Measurements from ENCODE around the gene CENPO. TPM values are rescaled to one million over a fixed set of nuclear protein-coding genes. Genes with fewer than 3 reads are reported as not detected.

Gene CENPO
- total and polyA plus RNA-seq, 2 donors (not counting 1 experiment from before 2014, with no cell fraction given) = 9.1 to 12.7 TPM

DNA sequence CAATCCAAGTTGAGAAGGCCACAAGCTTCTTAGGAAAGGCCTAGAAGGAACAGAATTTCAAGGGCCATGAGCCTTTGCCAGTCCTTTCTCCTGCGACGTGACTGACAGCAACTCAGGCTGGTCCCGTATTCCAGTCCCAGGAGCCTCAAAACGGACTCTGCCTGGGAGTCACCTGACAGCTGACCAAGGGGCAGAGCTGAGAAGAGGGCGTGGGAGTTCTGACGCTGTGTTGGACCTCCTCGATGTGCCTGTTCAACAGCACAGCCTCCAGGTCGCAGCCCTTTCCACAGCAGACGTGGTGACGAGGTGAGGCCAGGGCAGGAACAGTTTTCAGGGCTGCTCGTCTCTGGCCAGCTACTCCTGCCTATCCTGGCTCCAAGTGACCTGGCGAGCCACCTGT is 37.6 kb downstream of the CENPO start:
- H3K9ac ChIP-seq (ENCODE audit: insufficient read depth, low read length) = no peak overlapping the region
- peaks cover 2% of the 10 kb centered on the region for H3K36me3 ChIP-seq (ENCODE audit: control insufficient read depth, insufficient read depth, low read length)
- H3K4me2 ChIP-seq (ENCODE audit: extremely low read depth, insufficient read depth, low read length) = no peak overlapping the region
- H3K27me3 ChIP-seq (ENCODE audit: control insufficient read depth, insufficient read depth, low read length) = no peaks in the 10 kb centered on the region
- H3K4me3 ChIP-seq (replicated peaks in 1 of 4; ENCODE audit: control extremely low read depth in 1 of 4, insufficient read depth in 1 of 4, low read depth in 3 of 4, low read length in 4 of 4) = no peak overlapping the region
- H3K27ac ChIP-seq (ENCODE audit: insufficient read depth, low read length) = no peak overlapping the region
- H2AFZ ChIP-seq (ENCODE audit: low read length) = no peak overlapping the region
- TF ChIP-seq, protein P1, sequence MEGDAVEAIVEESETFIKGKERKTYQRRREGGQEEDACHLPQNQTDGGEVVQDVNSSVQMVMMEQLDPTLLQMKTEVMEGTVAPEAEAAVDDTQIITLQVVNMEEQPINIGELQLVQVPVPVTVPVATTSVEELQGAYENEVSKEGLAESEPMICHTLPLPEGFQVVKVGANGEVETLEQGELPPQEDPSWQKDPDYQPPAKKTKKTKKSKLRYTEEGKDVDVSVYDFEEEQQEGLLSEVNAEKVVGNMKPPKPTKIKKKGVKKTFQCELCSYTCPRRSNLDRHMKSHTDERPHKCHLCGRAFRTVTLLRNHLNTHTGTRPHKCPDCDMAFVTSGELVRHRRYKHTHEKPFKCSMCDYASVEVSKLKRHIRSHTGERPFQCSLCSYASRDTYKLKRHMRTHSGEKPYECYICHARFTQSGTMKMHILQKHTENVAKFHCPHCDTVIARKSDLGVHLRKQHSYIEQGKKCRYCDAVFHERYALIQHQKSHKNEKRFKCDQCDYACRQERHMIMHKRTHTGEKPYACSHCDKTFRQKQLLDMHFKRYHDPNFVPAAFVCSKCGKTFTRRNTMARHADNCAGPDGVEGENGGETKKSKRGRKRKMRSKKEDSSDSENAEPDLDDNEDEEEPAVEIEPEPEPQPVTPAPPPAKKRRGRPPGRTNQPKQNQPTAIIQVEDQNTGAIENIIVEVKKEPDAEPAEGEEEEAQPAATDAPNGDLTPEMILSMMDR (conservative IDR thresholded peaks at IDR 0.05 in 1 of 2, IDR thresholded peaks at IDR 0.05 in 1 of 2; ENCODE audit: low read depth in 1 of 2, low read length in 2 of 2) = no peak
- TF ChIP-seq EZH2 (IDR thresholded peaks at IDR 0.05; ENCODE audit: low read length, missing control alignments) = no peak
- no peak for DNase-seq (ENCODE audit: low read depth in 2 of 2)
- no peaks in the 10 kb centered on the region for H3K9me3 ChIP-seq (ENCODE audit: control insufficient read depth, insufficient read depth, low read depth, low read length)
- H3K79me2 ChIP-seq (ENCODE audit: control insufficient read depth, insufficient read depth, low read length) = no peaks in the 10 kb centered on the region
- no peaks in the 10 kb centered on the region for H3K4me1 ChIP-seq (ENCODE audit: control insufficient read depth, extremely low read depth, insufficient read depth, low read length)
- no peaks in the 10 kb centered on the region for H4K20me1 ChIP-seq (ENCODE audit: control insufficient read depth, extremely low read depth, insufficient read depth, low read length)

DNA sequence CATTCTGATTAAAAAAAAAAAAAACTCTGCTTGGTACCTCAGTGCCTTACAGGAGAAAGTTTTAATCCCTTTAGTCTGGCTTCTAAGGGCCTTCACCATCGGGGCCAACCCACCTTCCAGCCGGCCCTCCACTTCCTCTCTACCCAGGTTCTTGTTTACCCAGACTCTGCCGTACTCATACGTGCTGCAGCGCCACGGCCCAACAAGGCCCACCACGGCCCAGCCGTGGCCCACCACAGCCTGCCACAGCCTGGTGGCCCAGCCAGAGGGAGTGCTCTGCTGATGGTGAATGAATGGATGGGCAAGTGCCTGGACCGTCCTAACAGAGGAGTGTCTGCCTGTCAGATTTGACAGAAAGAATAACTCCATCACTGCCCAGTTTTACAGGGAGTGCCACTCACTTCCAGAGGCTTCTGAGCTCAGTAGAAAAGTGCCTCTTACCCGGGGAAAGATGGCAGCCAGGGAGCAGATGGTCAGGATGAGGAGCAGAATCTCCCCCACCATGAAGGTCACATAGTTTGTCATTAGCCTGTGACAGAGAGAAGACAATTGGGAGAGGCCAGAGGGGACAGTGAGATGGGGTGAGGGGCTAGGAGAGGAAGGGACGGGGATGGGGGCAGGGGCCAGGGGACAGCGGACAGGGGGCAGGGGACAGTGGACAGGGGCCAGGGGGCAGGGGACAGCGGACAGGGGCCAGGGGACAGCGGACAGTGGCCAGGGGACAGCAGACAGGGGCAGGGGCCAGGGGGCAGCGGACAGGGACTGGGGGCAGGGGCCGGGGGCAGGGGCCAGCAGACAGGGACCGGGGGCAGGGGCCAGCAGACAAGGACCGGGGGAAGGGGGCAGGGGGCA is 38.2 kb downstream of the CENPO start:
- Histone ChIP-seq H3K9ac (ENCODE audit: insufficient read depth, low read length) (no peak overlapping the region), H3K4me2 (ENCODE audit: extremely low read depth, insufficient read depth, low read length) (no peak overlapping the region), H3K9me3 (ENCODE audit: control insufficient read depth, insufficient read depth, low read depth, low read length) (no peaks in the 10 kb centered on the region), H3K27me3 (ENCODE audit: control insufficient read depth, insufficient read depth, low read length) (no peaks in the 10 kb centered on the region), H3K27ac (ENCODE audit: insufficient read depth, low read length) (no peak overlapping the region), H4K20me1 (ENCODE audit: control insufficient read depth, extremely low read depth, insufficient read depth, low read length) (no peaks in the 10 kb centered on the region), H3K79me2 (ENCODE audit: control insufficient read depth, insufficient read depth, low read length) (no peaks in the 10 kb centered on the region), H3K4me1 (ENCODE audit: control insufficient read depth, extremely low read depth, insufficient read depth, low read length) (no peaks in the 10 kb centered on the region), H2AFZ (ENCODE audit: low read length) (no peak overlapping the region), H3K36me3 (ENCODE audit: control insufficient read depth, insufficient read depth, low read length) (peaks cover 2% of the 10 kb centered on the region), H3K4me3 (replicated peaks in 1 of 4; ENCODE audit: control extremely low read depth in 1 of 4, insufficient read depth in 1 of 4, low read depth in 3 of 4, low read length in 4 of 4) (no peak overlapping the region)
- TF ChIP-seq, protein P1 (conservative IDR thresholded peaks at IDR 0.05 in 1 of 2, IDR thresholded peaks at IDR 0.05 in 1 of 2; ENCODE audit: low read depth in 1 of 2, low read length in 2 of 2) = no peak
- TF ChIP-seq EZH2 (IDR thresholded peaks at IDR 0.05; ENCODE audit: low read length, missing control alignments) = no peak
- DNase-seq (ENCODE audit: low read depth in 2 of 2) = no peak

DNA sequence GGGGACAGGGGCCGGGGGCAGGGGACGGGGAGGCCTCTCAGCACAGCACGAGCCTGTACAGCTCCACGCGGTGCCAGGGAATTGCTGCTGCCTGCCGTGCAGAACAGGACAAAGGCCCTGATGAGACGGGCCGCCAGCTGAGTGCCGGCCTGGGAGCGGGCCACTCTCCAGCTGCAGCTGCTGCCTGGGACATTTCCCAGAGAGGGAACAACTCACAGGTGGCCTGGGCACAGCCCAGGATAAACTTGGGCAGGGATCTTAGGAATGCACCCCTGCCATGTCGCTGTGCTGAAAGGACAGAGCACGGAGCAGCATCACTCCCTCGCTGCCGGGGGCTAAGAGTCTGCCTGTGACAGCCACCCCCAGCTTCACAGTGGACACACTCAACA is 38.8 kb downstream of the CENPO start:
- Histone ChIP-seq H4K20me1 (ENCODE audit: control insufficient read depth, extremely low read depth, insufficient read depth, low read length) (no peaks in the 10 kb centered on the region), H3K9ac (ENCODE audit: insufficient read depth, low read length) (no peak overlapping the region), H3K27ac (ENCODE audit: insufficient read depth, low read length) (no peak overlapping the region), H2AFZ (ENCODE audit: low read length) (no peak overlapping the region), H3K4me3 (replicated peaks in 1 of 4; ENCODE audit: control extremely low read depth in 1 of 4, insufficient read depth in 1 of 4, low read depth in 3 of 4, low read length in 4 of 4) (no peak overlapping the region), H3K27me3 (ENCODE audit: control insufficient read depth, insufficient read depth, low read length) (no peaks in the 10 kb centered on the region), H3K4me1 (ENCODE audit: control insufficient read depth, extremely low read depth, insufficient read depth, low read length) (no peaks in the 10 kb centered on the region), H3K4me2 (ENCODE audit: extremely low read depth, insufficient read depth, low read length) (no peak overlapping the region), H3K36me3 (ENCODE audit: control insufficient read depth, insufficient read depth, low read length) (peaks cover 3% of the 10 kb centered on the region), H3K79me2 (ENCODE audit: control insufficient read depth, insufficient read depth, low read length) (no peaks in the 10 kb centered on the region), H3K9me3 (ENCODE audit: control insufficient read depth, insufficient read depth, low read depth, low read length) (no peaks in the 10 kb centered on the region)
- DNase-seq (ENCODE audit: low read depth in 2 of 2) = no peak
- TF ChIP-seq EZH2 (IDR thresholded peaks at IDR 0.05; ENCODE audit: low read length, missing control alignments) = no peak
- TF ChIP-seq, protein P1 (conservative IDR thresholded peaks at IDR 0.05 in 1 of 2, IDR thresholded peaks at IDR 0.05 in 1 of 2; ENCODE audit: low read depth in 1 of 2, low read length in 2 of 2) = no peak

All from fibroblast of lung (primary cell).